GM03348 (cell line): ENCODE data around the gene MAG.

Experiments
- DNase-seq: peaks from one replicate; pipeline ENCODE4 v3.0.0; 2012; ENCODE audit warnings: low spot score

Gene MAG

DNA sequence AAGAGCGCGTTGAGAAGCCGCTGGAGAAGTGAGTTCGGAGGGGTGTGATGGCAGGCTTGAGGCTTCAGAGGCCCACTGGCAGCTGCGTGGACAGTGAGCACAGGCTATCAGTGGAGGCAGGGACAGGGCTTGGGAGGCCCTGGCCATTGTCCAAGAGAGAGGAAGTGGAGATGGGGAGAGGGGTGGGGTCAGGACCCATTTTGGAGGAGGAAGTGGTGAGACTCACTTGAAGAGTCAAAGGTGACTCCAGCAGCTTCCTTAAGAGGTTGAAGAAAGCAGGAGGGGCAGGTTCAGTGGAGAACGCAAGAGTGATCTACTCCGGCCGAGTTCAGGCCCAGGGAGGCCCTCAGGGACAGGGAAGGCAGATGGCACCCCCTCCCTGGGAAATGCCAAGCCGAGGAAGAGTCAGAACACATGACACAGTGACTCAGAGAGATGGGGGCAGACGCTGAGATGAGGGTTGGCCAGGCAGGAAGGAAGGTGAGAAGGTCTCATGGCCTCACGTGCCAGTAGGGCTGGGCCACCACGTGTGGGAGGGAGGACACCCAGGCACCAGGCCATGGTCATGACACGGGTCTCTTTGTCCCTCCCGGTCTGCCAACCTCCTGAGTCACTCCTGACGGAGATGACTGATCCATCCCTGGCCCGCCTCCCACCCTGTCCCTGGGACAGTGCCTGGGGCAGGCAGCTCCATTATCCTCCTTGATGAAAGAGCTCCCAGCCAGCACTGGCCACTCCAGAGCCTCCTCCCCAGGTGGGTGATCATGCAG lies 26.9 kb downstream of the MAG start:
- DNase-seq = peak; percentile 81

GRCh38 chr19:35320065-35320713 lies 28.2 kb downstream of the MAG start:
- DNase-seq = no peak

GRCh38 chr19:35321291-35321690 lies 29.3 kb downstream of the MAG start:
- no peak for DNase-seq

DNA sequence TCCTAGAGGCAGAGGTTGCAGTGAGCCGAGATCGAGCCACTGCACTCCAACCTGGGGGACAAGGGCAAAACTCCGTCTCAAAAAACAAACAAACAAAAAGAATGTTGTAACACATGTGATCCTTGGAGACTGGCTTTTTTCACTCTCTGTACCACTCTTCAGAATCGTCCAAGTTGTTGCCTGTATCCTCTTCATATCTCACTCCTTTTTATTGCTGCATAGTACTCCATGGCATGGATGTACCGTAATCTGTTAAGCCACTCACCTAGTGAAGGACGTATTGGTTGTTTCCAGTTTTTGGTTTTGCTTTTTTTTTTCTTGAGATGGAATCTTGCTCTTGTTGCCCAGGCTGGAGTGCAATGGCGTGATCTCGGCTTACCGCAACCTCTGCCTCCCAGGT lies 30.1 kb downstream of the MAG start:
- no peak for DNase-seq

GRCh38 chr19:35327642-35328041 lies 35.7 kb downstream of the MAG start:
- no peak for DNase-seq

- no peak for DNase-seq
Observed at GRCh38 chr19:35328851-35329285, 36.9 kb downstream of the MAG start, which contains the start of gene CD22. TSS of gene CD22 (plus strand) at chr19:35329187. CDS start at chr19:35332041, 2,854 bp downstream.

DNA sequence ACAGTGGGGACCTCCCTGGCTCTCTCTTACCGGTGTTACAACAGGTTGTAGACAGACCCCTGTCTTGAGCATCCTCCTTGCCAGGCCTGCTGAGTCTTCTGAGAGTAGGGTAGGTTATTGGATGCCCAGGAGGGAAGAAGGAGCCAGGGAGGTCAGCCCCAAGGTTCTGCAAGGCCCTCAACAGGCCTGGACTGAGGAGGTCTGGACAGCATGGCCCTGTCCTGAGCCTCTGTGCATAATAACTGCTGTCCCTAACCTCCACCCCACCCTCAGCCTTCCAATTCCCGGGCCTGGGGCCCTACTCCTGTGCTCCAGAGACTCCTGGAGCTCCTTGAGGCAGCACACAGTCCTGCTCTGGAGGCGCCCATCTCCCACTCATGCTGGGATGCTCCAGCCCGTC lies 37.4 kb downstream of the MAG start:
- DNase-seq = no peak

- DNase-seq = no peak
Observed at GRCh38 chr19:35330475-35330874, 38.5 kb downstream of the MAG start.

DNA sequence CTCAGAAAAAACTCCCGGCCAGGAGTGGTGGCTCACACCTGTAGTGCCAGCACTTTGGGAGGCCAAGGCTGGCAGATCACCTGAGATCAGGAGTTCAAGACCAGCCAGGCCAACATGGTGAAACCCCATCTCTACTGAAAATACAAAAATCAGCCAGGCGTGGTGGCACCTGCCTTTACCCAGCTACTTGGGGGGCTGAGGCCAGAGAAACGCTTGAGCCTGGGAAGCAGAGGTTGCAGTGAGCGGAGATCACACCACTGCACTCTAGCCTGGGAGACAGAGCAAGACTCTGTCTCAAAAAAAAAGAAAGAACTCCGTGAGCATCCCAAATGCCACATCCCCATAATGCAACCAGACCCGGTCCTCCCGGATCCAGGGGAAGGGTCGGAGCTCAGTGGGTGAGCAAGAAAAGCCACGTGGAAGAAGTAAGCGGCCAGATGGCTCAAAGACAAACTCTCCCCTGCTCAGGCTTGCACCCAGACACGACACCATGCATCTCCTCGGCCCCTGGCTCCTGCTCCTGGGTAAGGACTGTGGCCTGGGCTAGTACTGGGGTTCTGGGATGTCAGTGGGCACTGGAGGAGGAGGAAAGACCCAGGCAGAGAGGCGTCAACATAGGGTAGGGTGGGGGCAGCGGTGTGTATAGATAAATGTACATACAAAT lies 39.7 kb downstream of the MAG start:
- no peak for DNase-seq

GRCh38 chr19:35332817-35333216 lies 40.9 kb downstream of the MAG start:
- no peak for DNase-seq

DNA sequence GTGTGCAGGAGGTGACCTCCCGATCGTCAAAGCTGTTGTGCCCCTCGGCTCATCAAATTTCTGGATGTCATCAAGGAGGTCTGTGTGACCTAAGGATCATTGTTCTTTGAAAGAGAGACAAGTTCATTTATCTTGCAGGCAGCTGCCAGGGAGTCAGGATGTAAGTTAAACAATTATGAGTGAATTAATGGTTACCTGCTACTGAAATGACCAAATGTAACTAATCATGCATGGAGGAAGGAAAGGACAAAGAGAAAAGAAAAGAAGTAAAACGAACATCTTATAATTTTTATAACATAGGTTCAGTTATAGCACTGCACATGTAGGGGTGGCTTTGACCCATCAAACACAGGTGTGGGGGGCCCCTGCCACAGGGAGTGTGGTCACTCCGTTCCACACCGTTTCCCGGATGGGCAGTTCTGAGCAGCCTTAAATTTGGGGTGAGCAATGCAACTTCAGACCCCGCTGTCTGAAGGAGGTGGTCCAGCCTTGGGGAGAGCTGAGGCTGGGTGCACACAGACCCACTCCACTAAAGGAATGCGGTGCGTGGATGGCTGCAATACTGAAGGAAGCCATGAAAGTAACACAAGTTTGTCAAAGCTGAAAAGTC lies 42.3 kb downstream of the MAG start:
- DNase-seq = no peak

- DNase-seq = no peak
Observed at GRCh38 chr19:35336166-35336955, 44.4 kb downstream of the MAG start.

DNA sequence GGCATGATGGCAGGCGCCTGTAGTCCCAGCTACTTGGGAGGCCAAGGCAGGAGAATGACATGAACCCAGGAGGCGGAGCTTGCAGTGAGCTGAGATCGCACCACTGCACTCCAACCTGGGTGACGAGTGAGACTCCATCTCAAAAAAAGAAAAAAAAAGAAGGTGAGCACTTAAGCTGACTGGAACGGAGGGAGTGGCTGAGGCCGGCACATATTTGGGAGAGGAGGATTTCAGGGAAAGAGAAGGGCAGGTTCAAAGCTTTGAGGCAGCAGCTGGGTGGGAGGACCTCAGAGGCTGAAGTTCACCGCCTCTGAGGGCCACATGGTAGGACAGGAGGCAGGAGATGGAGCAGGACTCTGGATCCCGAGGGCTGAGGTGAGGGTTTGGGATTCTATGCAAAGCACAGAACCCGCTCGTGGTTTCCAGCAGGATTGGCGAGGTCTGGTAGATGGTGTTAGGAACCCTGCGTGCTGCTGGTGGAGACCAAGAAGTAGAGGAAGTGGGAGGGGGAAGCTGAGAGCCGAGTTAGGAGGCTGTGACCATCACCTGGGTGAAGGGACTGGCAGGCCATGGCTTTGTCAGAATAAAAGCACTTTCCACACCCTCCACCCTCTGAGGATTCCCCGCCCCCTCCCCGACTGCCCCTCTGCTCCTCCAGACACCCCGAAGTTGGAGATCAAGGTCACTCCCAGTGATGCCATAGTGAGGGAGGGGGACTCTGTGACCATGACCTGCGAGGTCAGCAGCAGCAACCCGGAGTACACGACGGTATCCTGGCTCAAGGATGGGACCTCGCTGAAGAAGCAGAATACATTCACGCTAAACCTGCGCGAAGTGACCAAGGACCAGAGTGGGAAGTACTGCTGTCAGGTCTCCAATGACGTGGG lies 45.4 kb downstream of the MAG start:
- no peak for DNase-seq

DNA sequence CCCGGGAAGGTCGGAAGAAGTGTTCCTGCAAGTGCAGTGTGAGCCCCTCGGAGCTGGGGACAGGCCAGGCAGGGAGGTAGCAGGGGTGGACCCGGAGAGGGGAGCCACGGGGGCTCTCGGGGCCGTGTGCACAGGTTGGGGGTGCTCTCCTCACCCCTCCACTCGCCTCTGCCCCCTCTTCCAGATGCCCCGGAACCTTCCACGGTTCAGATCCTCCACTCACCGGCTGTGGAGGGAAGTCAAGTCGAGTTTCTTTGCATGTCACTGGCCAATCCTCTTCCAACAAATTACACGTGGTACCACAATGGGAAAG lies 46.0 kb downstream of the MAG start:
- no peak for DNase-seq

- DNase-seq = no peak
Observed at GRCh38 chr19:35340431-35340830, 48.5 kb downstream of the MAG start.

DNA sequence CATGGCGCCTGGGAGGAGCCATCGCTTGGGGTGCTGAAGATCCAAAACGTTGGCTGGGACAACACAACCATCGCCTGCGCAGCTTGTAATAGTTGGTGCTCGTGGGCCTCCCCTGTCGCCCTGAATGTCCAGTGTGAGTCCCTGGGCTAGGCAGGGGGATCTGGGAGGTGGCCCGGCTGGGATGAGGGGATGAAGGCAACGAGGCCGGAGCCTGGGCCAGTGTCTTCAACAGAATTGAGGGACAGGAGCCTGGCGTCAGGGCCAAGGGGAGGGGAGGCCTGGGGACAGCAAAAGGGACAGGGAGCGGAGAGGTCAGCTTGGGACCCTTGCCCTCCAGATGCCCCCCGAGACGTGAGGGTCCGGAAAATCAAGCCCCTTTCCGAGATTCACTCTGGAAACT lies 49.0 kb downstream of the MAG start:
- DNase-seq = no peak

DNA sequence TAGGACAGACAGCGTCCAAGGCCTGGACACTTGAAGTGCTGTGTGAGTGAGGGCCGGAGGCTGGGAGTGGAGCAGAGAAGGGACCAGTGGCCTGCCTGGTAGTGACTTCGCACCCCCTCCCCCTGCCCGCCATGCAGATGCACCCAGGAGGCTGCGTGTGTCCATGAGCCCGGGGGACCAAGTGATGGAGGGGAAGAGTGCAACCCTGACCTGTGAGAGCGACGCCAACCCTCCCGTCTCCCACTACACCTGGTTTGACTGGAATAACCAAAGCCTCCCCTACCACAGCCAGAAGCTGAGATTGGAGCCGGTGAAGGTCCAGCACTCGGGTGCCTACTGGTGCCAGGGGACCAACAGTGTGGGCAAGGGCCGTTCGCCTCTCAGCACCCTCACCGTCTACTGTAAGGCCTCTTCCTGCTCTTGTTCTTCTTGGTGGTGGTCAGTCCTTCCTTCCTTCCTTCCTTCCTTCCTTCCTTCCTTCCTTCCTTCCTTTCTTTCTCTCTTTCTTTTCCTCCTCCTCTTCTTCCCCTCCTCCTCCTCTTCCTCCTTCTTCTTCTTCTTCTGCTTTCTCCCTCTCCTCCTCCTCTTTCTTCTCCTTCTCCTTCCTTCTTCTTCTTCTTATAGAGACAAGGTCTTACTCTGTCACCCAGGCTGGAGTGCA lies 49.7 kb downstream of the MAG start:
- DNase-seq = no peak

DNA sequence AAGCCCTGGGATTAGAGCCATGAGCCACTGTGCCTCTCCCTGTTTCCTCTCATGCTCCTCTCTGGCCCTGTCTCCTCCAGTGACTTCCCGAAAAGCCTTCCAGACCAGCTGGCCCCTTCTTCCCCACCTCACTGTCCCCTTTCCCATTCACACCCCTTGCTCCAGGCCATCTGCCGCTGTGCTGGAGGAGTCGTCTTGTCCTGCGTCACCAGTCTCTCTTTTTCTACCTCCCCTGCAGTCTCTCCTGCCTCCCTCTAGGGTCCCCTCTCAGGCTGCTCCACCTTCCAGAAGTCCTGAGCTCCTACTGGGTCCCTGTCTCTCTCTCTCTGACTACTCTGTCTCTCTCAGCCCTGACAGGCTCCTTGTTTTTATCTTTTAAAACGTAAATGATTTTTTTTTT lies 50.5 kb downstream of the MAG start:
- no peak for DNase-seq

GRCh38 chr19:35344511-35345031 lies 52.6 kb downstream of the MAG start:
- DNase-seq = no peak

GRCh38 chr19:35345671-35346111 lies 53.7 kb downstream of the MAG start:
- no peak for DNase-seq
